Activated naive CD4-positive, alpha-beta T cell treated with anti-CD3 and anti-CD28 coated beads, Interleukin-2, amount 10 ng/mL, durations not matched to agents 7 days and 5 days (primary cell): ENCODE measurements around the gene ACTR1A.

ENCODE experiments used
- CTCF ChIA-PET: fragments of 350-600 bp; sonication (Branson Sonifier 250); formaldehyde crosslinking; loops from one replicate; lab custom pipeline; 2021; ENCODE audit warnings: antibody characterized with exemption; lab: Charles Lee
- DNase-seq: peaks from one replicate; pipeline ENCODE4 v3.0.0-alpha.2; 2020
- H3K27ac Mint-ChIP-seq: one replicate; pipeline ENCODE4 v1.8.0; 2021; ENCODE audit warnings: mild to moderate bottlenecking, moderate library complexity, mixed read lengths
- H3K27me3 Mint-ChIP-seq: one replicate; pipeline ENCODE4 v1.8.0; 2021; ENCODE audit warnings: mild to moderate bottlenecking, mixed read lengths
- H3K36me3 Mint-ChIP-seq: one replicate; pipeline ENCODE4 v1.8.0; 2021; ENCODE audit warnings: mixed read lengths
- H3K4me1 Mint-ChIP-seq: one replicate; pipeline ENCODE4 v1.8.0; 2021; ENCODE audit warnings: mixed read lengths
- H3K4me3 Mint-ChIP-seq: one replicate; pipeline ENCODE4 v1.8.0; 2021; ENCODE audit warnings: mild to moderate bottlenecking, moderate library complexity, mixed read lengths
- H3K9me3 Mint-ChIP-seq: one replicate; pipeline ENCODE4 v1.8.0; 2021; ENCODE audit warnings: mixed read lengths

Gene ACTR1A

DNA sequence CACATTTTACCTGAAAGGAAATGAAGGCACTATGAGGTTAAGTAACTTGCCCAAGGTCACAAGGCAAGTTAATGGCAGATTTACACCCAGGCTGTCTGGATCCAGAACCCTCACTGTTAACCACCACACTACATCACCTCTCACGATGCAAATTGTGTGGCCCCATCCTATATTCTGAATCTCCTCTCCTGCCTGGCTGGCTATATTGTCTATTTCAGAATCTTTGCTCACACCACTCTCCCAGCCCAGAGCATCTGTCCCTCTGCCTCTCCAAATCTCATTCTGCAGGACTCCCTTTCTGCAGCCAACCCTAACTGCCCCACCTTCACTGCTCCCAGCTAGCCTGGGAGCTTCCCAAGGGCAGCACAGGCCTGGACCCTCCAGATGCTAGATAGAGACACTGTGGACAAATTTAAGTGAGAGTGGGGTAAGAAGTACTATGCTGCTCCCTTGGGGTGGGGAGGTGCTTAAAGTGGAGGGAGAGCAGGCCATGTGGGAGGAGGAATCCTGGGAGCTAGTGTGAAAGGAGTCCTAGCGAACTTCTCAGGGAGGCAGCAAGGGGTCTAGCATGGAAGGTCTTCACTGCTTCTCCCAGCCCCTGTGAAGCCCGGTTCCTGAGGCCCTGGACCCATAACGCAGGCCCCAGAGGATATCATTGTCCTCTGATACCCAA is 70.9 kb downstream of the ACTR1A start:
- Mint-ChIP-seq H3K4me1 (peaks cover 50% of the 10 kb centered on the region), H3K27me3 (peaks cover 4% of the 10 kb centered on the region), H3K9me3 (no peaks in the 10 kb centered on the region), H3K36me3 (peaks cover 13% of the 10 kb centered on the region), H3K27ac (peak overlapping the region; percentile 93), H3K4me3 (peak overlapping the region; percentile 92)
- CTCF ChIA-PET: interaction anchor here (0.9 to 2.3 kb wide), 6 partner anchors 9 to 47 kb away, joined by 3 to 20 read pairs (median 5); partner anchors contain the start of genes C10orf95 and NFKB2
- DNase-seq: no peak

GRCh38 chr10:102429468-102429867 is 73.0 kb downstream of the ACTR1A start:
- Mint-ChIP-seq H3K27ac (no peak overlapping the region), H3K36me3 (peaks cover 11% of the 10 kb centered on the region), H3K9me3 (no peaks in the 10 kb centered on the region), H3K4me1 (peaks cover 36% of the 10 kb centered on the region), H3K4me3 (no peak overlapping the region), H3K27me3 (peaks cover 4% of the 10 kb centered on the region)
- DNase-seq: no peak
- CTCF ChIA-PET: no interaction called here
